Superior temporal gyrus (tissue), 1 donor: ENCODE data around the gene MYL5.
A peak's percentile ranks its signal among the peaks of the same experiment; 100 is the strongest.
"Not testable (repeated sequence)": the region's sequence is repeated elsewhere in the genome, so short reads cannot be mapped to it uniquely, and the experiment has no call there.

Source experiments
- DNase-seq: peaks from one replicate; pipeline ENCODE4 v3.0.0-alpha.2; 2016; ENCODE audit errors: extremely low spot score

Gene MYL5

GRCh38 chr4:687048-687970 is 13.0 kb downstream of the MYL5 start:
- no peak for DNase-seq

- DNase-seq: no peak
Measured at GRCh38 chr4:687971-688853, 13.9 kb downstream of the MYL5 start.

GRCh38 chr4:688854-689681 is 14.7 kb downstream of the MYL5 start, which contains the start of gene SLC49A3:
Gene SLC49A3, minus strand, starts transcription at chr4:689151. Its CDS starts 24 bp downstream, at chr4:689127.
- no peak for DNase-seq

- no peak for DNase-seq
Measured at GRCh38 chr4:689723-690122, 15.4 kb downstream of the MYL5 start.

GRCh38 chr4:692771-693554 is 18.6 kb downstream of the MYL5 start:
- no peak for DNase-seq

- DNase-seq: not testable (repeated sequence)
Measured at GRCh38 chr4:694341-694940, 20.1 kb downstream of the MYL5 start.

GRCh38 chr4:699816-700580 is 25.7 kb downstream of the MYL5 start:
- DNase-seq: no peak

GRCh38 chr4:700587-701264 is 26.4 kb downstream of the MYL5 start:
- peak; percentile 42 for DNase-seq

GRCh38 chr4:702618-703048 is 28.3 kb downstream of the MYL5 start:
- DNase-seq: no peak

GRCh38 chr4:703336-704197 is 29.2 kb downstream of the MYL5 start:
- DNase-seq: no peak

- DNase-seq: no peak
Measured at GRCh38 chr4:704198-704891, 30.0 kb downstream of the MYL5 start.

- DNase-seq: no peak
Measured at GRCh38 chr4:704971-705277, 30.6 kb downstream of the MYL5 start.

- peak; percentile 92 for DNase-seq
Measured at GRCh38 chr4:705278-706082, 31.1 kb downstream of the MYL5 start, which contains the start of gene PCGF3. Gene PCGF3, plus strand, starts transcription at chr4:705832. Its CDS starts 27,849 bp downstream, at chr4:733681.

- DNase-seq: not testable (repeated sequence)
Measured at GRCh38 chr4:706083-706633, 31.8 kb downstream of the MYL5 start.

GRCh38 chr4:706834-707598 is 32.7 kb downstream of the MYL5 start:
- DNase-seq: no peak
